ENCODE results near the gene PTPRCAP. TPM values are rescaled to one million over a fixed set of nuclear protein-coding genes. Genes with fewer than 3 reads are reported as not detected.

Gene PTPRCAP
- total and polyA plus RNA-seq, 10 of the 15 experiments (the other 5 are each of a cell fraction or from before 2014, with no cell fraction given), result 4.7 to 266 (median 125) TPM

GRCh38 chr11:67415501-67416304, 21.8 kb downstream of the PTPRCAP start, which contains the start of gene CARNS1:
CARNS1 (plus strand) TSS chr11:67415678; CDS start chr11:67416200, 522 bp downstream.
- H3K4me1 ChIP-seq (ENCODE audit: control insufficient read depth, insufficient read depth, low read length), result peaks cover 10% of the 10 kb centered on the region
- ChIA-PET RAD21 (ENCODE audit: unreplicated experiment) (no interaction called here), SMC1A (ENCODE audit: uncharacterized antibody, unreplicated experiment) (no interaction called here), POLR2A (no interaction called here), CTCF (no interaction called here)
- peaks cover 0 to 5% of the 10 kb centered on the region in 2 experiments; a peak in 3 of 4 replicates for H3K27me3 ChIP-seq (replicated peaks in 1 of 2; ENCODE audit: control insufficient read depth in 2 of 2, insufficient read depth in 2 of 2, low read length in 1 of 2)
- BruUV-seq (replicated peaks), result no TSS peak
- no peak within 1 kb of the TSS for H2AFZ ChIP-seq (ENCODE audit: control insufficient read depth, low read depth, low read length)
- FAIRE-seq (no peak), DNase-seq (ENCODE audit: low read depth, low spot score) (no peak), ATAC-seq (no peak)
- no peaks in the 10 kb centered on the region for H3K79me2 ChIP-seq (ENCODE audit: control insufficient read depth, insufficient read depth, low read length)
- TF ChIP-seq SREBF1 (IDR thresholded peaks at IDR 0.05; ENCODE audit: low read length) (no peak), SRF (IDR thresholded peaks at IDR 0.05; ENCODE audit: low read depth in 2 of 2, low read length in 2 of 2) (0 out of 4 replicates have a peak, but pooled peaks of 1 of the 2 experiments have one; percentile 2), SUZ12 (IDR thresholded peaks at IDR 0.05; ENCODE audit: unreplicated experiment) (peak; percentile 75), MTA2 (IDR thresholded peaks at IDR 0.05; ENCODE audit: low read depth) (no peak)
- H4K20me1 ChIP-seq (ENCODE audit: control insufficient read depth, insufficient read depth), result no peaks in the 10 kb centered on the region
- H3K27ac ChIP-seq (ENCODE audit: control insufficient read depth, insufficient read depth), result no peak within 1 kb of the TSS
- no peak within 1 kb of the TSS for H3K4me2 ChIP-seq (ENCODE audit: control insufficient read depth, insufficient read depth)
- H3K9ac ChIP-seq (ENCODE audit: control insufficient read depth, insufficient read depth, low read length), result no peak within 1 kb of the TSS
- in situ Hi-C loops (cut with MboI), result no loop called here
- H3K4me3 ChIP-seq, result no peak within 1 kb of the TSS
- no peaks in the 10 kb centered on the region for H3K36me3 ChIP-seq (ENCODE audit: control insufficient read depth in 2 of 2, insufficient read depth in 2 of 2, low read length in 1 of 2)
- intact Hi-C loops (cut with micrococcal nuclease; ENCODE audit: unreplicated experiment), result no loop called here
- H3K9me3 ChIP-seq (replicated peaks; ENCODE audit: control insufficient read depth, insufficient read depth, low read length), result no peaks in the 10 kb centered on the region
- WGBS (ENCODE audit: insufficient coverage, insufficient replicate concordance, low lambda C conversion rate, missing lambda C conversion rate), result 12% methylated on average over 32 of the region's 67 CpGs

DNA sequence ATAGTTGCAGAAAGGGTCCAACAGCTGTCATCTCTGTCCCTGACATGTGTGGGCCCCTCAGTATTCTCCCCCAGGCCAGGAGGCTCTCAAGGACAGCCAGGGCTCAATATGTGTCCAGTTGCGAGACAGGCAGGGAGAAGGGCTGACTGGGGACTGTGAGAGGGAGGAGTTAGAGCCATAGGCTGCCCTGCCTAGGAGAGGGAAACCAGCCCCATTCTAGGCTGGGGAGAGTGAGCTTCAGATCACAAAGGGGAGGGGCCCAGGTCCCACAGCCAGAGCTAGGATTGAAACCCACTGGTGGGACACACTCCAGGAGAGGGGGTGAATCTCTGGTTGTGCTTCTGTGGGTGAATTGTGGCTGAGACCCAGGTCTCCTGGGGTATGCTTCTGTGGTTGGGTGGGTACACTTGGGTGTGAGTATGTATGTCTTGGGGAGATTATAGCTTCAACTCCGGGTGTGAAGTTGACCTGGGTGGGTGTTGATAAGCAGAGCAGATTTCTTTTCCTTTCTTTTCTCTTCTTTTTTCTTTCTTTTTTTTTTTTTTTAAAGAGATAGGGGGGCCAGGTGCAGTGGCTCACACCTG, 24.1 kb downstream of the PTPRCAP start:
- 50% methylated on average over 2 of the region's 2 CpGs for WGBS (ENCODE audit: insufficient coverage, insufficient replicate concordance, low lambda C conversion rate, missing lambda C conversion rate)
- in situ Hi-C loops (cut with MboI), result no loop called here
- H3K9me3 ChIP-seq (replicated peaks; ENCODE audit: control insufficient read depth, insufficient read depth, low read length), result no peaks in the 10 kb centered on the region
- no peak for DNase-seq (ENCODE audit: low read depth, low spot score)
- H3K27me3 ChIP-seq (replicated peaks in 1 of 2; ENCODE audit: control insufficient read depth in 2 of 2, insufficient read depth in 2 of 2, low read length in 1 of 2), result peaks cover 0 to 5% of the 10 kb centered on the region in 2 experiments; a peak in 3 of 4 replicates
- H3K4me1 ChIP-seq (ENCODE audit: control insufficient read depth, insufficient read depth, low read length), result peaks cover 27% of the 10 kb centered on the region
- no peak overlapping the region for H3K4me3 ChIP-seq
- intact Hi-C loops (cut with micrococcal nuclease; ENCODE audit: unreplicated experiment), result no loop called here
- H2AFZ ChIP-seq (ENCODE audit: control insufficient read depth, low read depth, low read length), result no peak overlapping the region
- H4K20me1 ChIP-seq (ENCODE audit: control insufficient read depth, insufficient read depth), result no peaks in the 10 kb centered on the region
- H3K4me2 ChIP-seq (ENCODE audit: control insufficient read depth, insufficient read depth), result no peak overlapping the region
- no peaks in the 10 kb centered on the region for H3K36me3 ChIP-seq (ENCODE audit: control insufficient read depth in 2 of 2, insufficient read depth in 2 of 2, low read length in 1 of 2)
- ChIA-PET RAD21 (ENCODE audit: unreplicated experiment) (interaction anchor here (0.7 to 3.0 kb wide), 3 partner anchors 12 to 148 kb away, joined by 3 to 12 read pairs (median 3); partner anchors contain the start of gene PPP1CA), CTCF (interaction anchor here (1.0 to 2.4 kb wide), 4 partner anchors 9 to 43 kb away, joined by 3 to 12 read pairs (median 4); partner anchors contain the start of genes PPP1CA, PTPRCAP and TBC1D10C), SMC1A (ENCODE audit: uncharacterized antibody, unreplicated experiment) (interaction anchor here (1.2 to 1.6 kb wide), 4 partner anchors 10 to 143 kb away, joined by 3 to 6 read pairs (median 4); partner anchors contain the start of genes PPP1CA, RAD9A and TBC1D10C), POLR2A (interaction anchor here (0.6 to 2.8 kb wide), 6 partner anchors 9 to 35 kb away, joined by 3 to 16 read pairs (median 10); partner anchors contain the start of genes PPP1CA, RAD9A, RPS6KB2 and TBC1D10C)
- H3K27ac ChIP-seq (ENCODE audit: control insufficient read depth, insufficient read depth), result no peak overlapping the region
- BruUV-seq (replicated peaks), result no TSS peak
- H3K79me2 ChIP-seq (ENCODE audit: control insufficient read depth, insufficient read depth, low read length), result peaks cover 3% of the 10 kb centered on the region
- H3K9ac ChIP-seq (ENCODE audit: control insufficient read depth, insufficient read depth, low read length), result no peak overlapping the region
- FAIRE-seq, result no peak
- ATAC-seq, result no peak
- TF ChIP-seq NFYA (IDR thresholded peaks at IDR 0.05; ENCODE audit: borderline replicate concordance, low read depth, low read length) (no peak), RFX5 (IDR thresholded peaks at IDR 0.05; ENCODE audit: low read depth, low read length) (no peak), CREB1 (IDR thresholded peaks at IDR 0.05; ENCODE audit: low read depth) (no peak), EZH2 (IDR thresholded peaks at IDR 0.05; ENCODE audit: borderline replicate concordance, control insufficient read depth, low read depth, low read length) (no peak), LARP7 (IDR thresholded peaks at IDR 0.05) (no peak), NR2C2 (IDR thresholded peaks at IDR 0.05; ENCODE audit: borderline replicate concordance, control insufficient read depth, insufficient read length, low read depth) (no peak), HCFC1 (IDR thresholded peaks at IDR 0.05; ENCODE audit: low read length) (no peak), CEBPZ (IDR thresholded peaks at IDR 0.05; ENCODE audit: low read depth, low read length) (no peak)

Measured in GM12878 (cell line).